Neural progenitor cell (in vitro differentiated cells): ENCODE results near the gene RBMX. TPM values are rescaled to one million over a fixed set of nuclear protein-coding genes. Genes with fewer than 3 reads are reported as not detected.
"Not testable (repeated sequence)": the region's sequence is repeated elsewhere in the genome, so short reads cannot be mapped to it uniquely, and the experiment has no call there.

ENCODE experiments used
- DNase-seq: peaks from one replicate; pipeline ENCODE4 v3.0.0-alpha.2; 2016; ENCODE audit warnings: low spot score
- H2AFZ ChIP-seq: fragments of 200-600 bp; sonication (generic); replicated peaks from 2 replicates; pipeline ENCODE4 v1.6.1; 2016; ENCODE audit warnings: antibody characterized with exemption
- H3F3A ChIP-seq: fragments of 200-600 bp; sonication (generic); 2 replicates; pipeline ENCODE4 v1.6.1; 2016; ENCODE audit warnings: antibody characterized with exemption, low read depth
- H3K27ac ChIP-seq: fragments of 200-600 bp; sonication (generic); 2 replicates; pipeline ENCODE4 v1.5.1; 2016; ENCODE audit warnings: mild to moderate bottlenecking
- H3K27me3 ChIP-seq: fragments of 200-600 bp; sonication (generic); 2 replicates; pipeline ENCODE4 v1.6.1; 2016; ENCODE audit warnings: mild to moderate bottlenecking, moderate library complexity
- H3K36me3 ChIP-seq: fragments of 200-600 bp; sonication (generic); 2 replicates; pipeline ENCODE4 v1.5.1; 2016
- H3K4me1 ChIP-seq: fragments of 200-600 bp; sonication (generic); 2 replicates; pipeline ENCODE4 v1.6.1; 2016; ENCODE audit warnings: mixed run types
- H3K4me2 ChIP-seq: fragments of 200-600 bp; sonication (generic); 2 replicates; pipeline ENCODE4 v1.6.1; 2016
- H3K4me3 ChIP-seq: fragments of 200-600 bp; sonication (generic); 2 replicates; pipeline ENCODE4 v1.5.1; 2016
- H3K79me2 ChIP-seq: fragments of 200-600 bp; sonication (generic); 2 replicates; pipeline ENCODE4 v1.6.1; 2016; ENCODE audit warnings: low read depth
- H3K9ac ChIP-seq: fragments of 200-600 bp; sonication (generic); 2 replicates; pipeline ENCODE4 v1.6.1; 2016
- H3K9me3 ChIP-seq: fragments of 200-600 bp; sonication (generic); 2 replicates; pipeline ENCODE4 v1.5.1; 2016; ENCODE audit warnings: low read depth
- H4K20me1 ChIP-seq: fragments of 200-600 bp; sonication (generic); 2 replicates; pipeline ENCODE4 v1.6.1; 2016; ENCODE audit warnings: low read depth
- H3K27ac Mint-ChIP-seq: 3 replicates; pipeline ENCODE4 v1.8.0; 2021; ENCODE audit warnings: mixed read lengths
- H3K27me3 Mint-ChIP-seq: 2 replicates; pipeline ENCODE4 v1.8.0; 2022; ENCODE audit warnings: low read depth, mild to moderate bottlenecking, inconsistent platforms, moderate library complexity, mixed read lengths; ENCODE audit not compliant: insufficient read depth
- H3K36me3 Mint-ChIP-seq: 3 replicates; pipeline ENCODE4 v1.8.0; 2021; ENCODE audit warnings: mixed read lengths
- H3K4me1 Mint-ChIP-seq: 3 replicates; pipeline ENCODE4 v1.8.0; 2021; ENCODE audit warnings: mixed read lengths
- H3K4me3 Mint-ChIP-seq: 3 replicates; pipeline ENCODE4 v1.8.0; 2021; ENCODE audit warnings: mild to moderate bottlenecking, moderate library complexity, mixed read lengths
- H3K9me3 Mint-ChIP-seq: 3 replicates; pipeline ENCODE4 v1.8.0; 2020; ENCODE audit warnings: mixed read lengths
- CTCF ChIP-seq: fragments of 200-600 bp; sonication (generic); IDR thresholded peaks from 2 replicates; pipeline ENCODE4 v1.5.1; 2017; ENCODE audit warnings: antibody characterized with exemption, mild to moderate bottlenecking
- EZH2 ChIP-seq: fragments of 200-600 bp; sonication (generic); IDR thresholded peaks from 2 replicates; pipeline ENCODE4 v1.6.1; 2017; ENCODE audit warnings: antibody characterized with exemption, mild to moderate bottlenecking, moderate library complexity
- EZH2phosphoT487 ChIP-seq: fragments of 200-600 bp; sonication (generic); IDR thresholded peaks from 2 replicates; pipeline ENCODE4 v1.6.1; 2017; ENCODE audit warnings: antibody characterized with exemption
- total RNA-seq: library from RNA; depleted of rRNA; stranded (reverse); fragments of >200 nt; gene quantifications from 2 replicates; pipeline ENCODE4 v1.2.3, GENCODE V29; 2015; ENCODE audit warnings: low replicate concordance

RBMX gene
- 1,172 and 1,287 TPM in 2 replicates for total RNA-seq

- peaks cover 27% of the 10 kb centered on the region for H3F3A ChIP-seq
- H3K79me2 ChIP-seq, result peaks cover 65% of the 10 kb centered on the region
- H3K4me2 ChIP-seq, result peak within 1 kb of the TSS; percentile 85
- peak within 1 kb of the TSS; percentile 96 for H3K27ac Mint-ChIP-seq
- no peak within 1 kb of the TSS for H2AFZ ChIP-seq
- peak within 1 kb of the TSS; percentile 98 for H3K9ac ChIP-seq
- peak within 1 kb of the TSS; percentile 98 for H3K4me3 Mint-ChIP-seq
- H3K4me1 Mint-ChIP-seq, result peaks cover 24% of the 10 kb centered on the region
- peaks cover 4% of the 10 kb centered on the region for H3K9me3 ChIP-seq
- H3K27ac ChIP-seq, result peak within 1 kb of the TSS; percentile 65
- H3K27me3 Mint-ChIP-seq, result peaks cover 5% of the 10 kb centered on the region
- H3K36me3 ChIP-seq, result peaks cover 22% of the 10 kb centered on the region
- TF ChIP-seq EZH2, result no peak
- TF ChIP-seq CTCF, result no peak
- peaks cover 15% of the 10 kb centered on the region for H3K4me1 ChIP-seq
- H3K9me3 Mint-ChIP-seq, result peaks cover 9% of the 10 kb centered on the region
- H3K4me3 ChIP-seq, result peak within 1 kb of the TSS; percentile 91
- peaks cover 21% of the 10 kb centered on the region for H3K36me3 Mint-ChIP-seq
- DNase-seq, result peak; percentile 93
- peaks cover 46% of the 10 kb centered on the region for H4K20me1 ChIP-seq
- no peaks in the 10 kb centered on the region for H3K27me3 ChIP-seq
Measured at GRCh38 chrX:136880452-136881013, at the start of gene RBMX. Gene RBMX, minus strand, starts transcription at chrX:136880725. Its CDS starts 1,298 bp downstream, at chrX:136879427.

GRCh38 chrX:136921438-136921837, 40.9 kb upstream of the RBMX start:
- not testable (repeated sequence) for H3K27ac Mint-ChIP-seq, H3K4me1 ChIP-seq, H3F3A ChIP-seq, H3K36me3 Mint-ChIP-seq, H3K27ac ChIP-seq, H3K79me2 ChIP-seq, H3K9ac ChIP-seq, H3K9me3 ChIP-seq, H3K9me3 Mint-ChIP-seq, H2AFZ ChIP-seq, H3K27me3 Mint-ChIP-seq, H3K4me3 Mint-ChIP-seq, DNase-seq, H3K4me1 Mint-ChIP-seq, H3K36me3 ChIP-seq, H4K20me1 ChIP-seq, H3K4me2 ChIP-seq, H3K27me3 ChIP-seq, H3K4me3 ChIP-seq

- Mint-ChIP-seq H3K27me3 (peaks cover 5% of the 10 kb centered on the region), H3K4me3 (no peak overlapping the region), H3K4me1 (no peaks in the 10 kb centered on the region), H3K27ac (no peak overlapping the region), H3K9me3 (peaks cover 10% of the 10 kb centered on the region), H3K36me3 (peaks cover 8% of the 10 kb centered on the region)
- no peaks in the 10 kb centered on the region for H3K4me1 ChIP-seq
- no peaks in the 10 kb centered on the region for H3K27me3 ChIP-seq
- no peak overlapping the region for H3K4me3 ChIP-seq
- H3K9me3 ChIP-seq, result no peaks in the 10 kb centered on the region
- TF ChIP-seq EZH2, result no peak
- no peak for TF ChIP-seq CTCF
- no peak for TF ChIP-seq EZH2phosphoT487
- H3F3A ChIP-seq, result no peaks in the 10 kb centered on the region
- no peak overlapping the region for H3K27ac ChIP-seq
- no peak overlapping the region for H2AFZ ChIP-seq
- no peak overlapping the region for H3K4me2 ChIP-seq
- no peaks in the 10 kb centered on the region for H3K79me2 ChIP-seq
- no peaks in the 10 kb centered on the region for H3K36me3 ChIP-seq
- no peaks in the 10 kb centered on the region for H4K20me1 ChIP-seq
- H3K9ac ChIP-seq, result no peak overlapping the region
- no peak for DNase-seq
Measured at GRCh38 chrX:136920001-136920400, 39.5 kb upstream of the RBMX start.

GRCh38 chrX:136916827-136917226, 36.3 kb upstream of the RBMX start:
- H3K4me3 ChIP-seq, result no peak overlapping the region
- H3K27ac ChIP-seq, result no peak overlapping the region
- H3K27ac Mint-ChIP-seq, result no peak overlapping the region
- peaks cover 2% of the 10 kb centered on the region for H3K9me3 Mint-ChIP-seq
- H3K27me3 Mint-ChIP-seq, result no peaks in the 10 kb centered on the region
- DNase-seq, result no peak
- peaks cover 2% of the 10 kb centered on the region for H3K36me3 Mint-ChIP-seq
- no peak overlapping the region for H2AFZ ChIP-seq
- no peaks in the 10 kb centered on the region for H3K79me2 ChIP-seq
- TF ChIP-seq EZH2 (no peak), EZH2phosphoT487 (no peak), CTCF (no peak)
- H3K9me3 ChIP-seq, result no peaks in the 10 kb centered on the region
- no peak overlapping the region for H3K4me3 Mint-ChIP-seq
- H3K4me2 ChIP-seq, result no peak overlapping the region
- no peak overlapping the region for H3K9ac ChIP-seq
- H3K27me3 ChIP-seq, result no peaks in the 10 kb centered on the region
- H3K4me1 ChIP-seq, result no peaks in the 10 kb centered on the region
- H4K20me1 ChIP-seq, result no peaks in the 10 kb centered on the region
- no peaks in the 10 kb centered on the region for H3F3A ChIP-seq
- H3K4me1 Mint-ChIP-seq, result peaks cover 2% of the 10 kb centered on the region
- no peaks in the 10 kb centered on the region for H3K36me3 ChIP-seq

- H3F3A ChIP-seq, result peaks cover 11% of the 10 kb centered on the region
- Mint-ChIP-seq H3K4me3 (peak overlapping the region; percentile 46), H3K4me1 (peaks cover 18% of the 10 kb centered on the region)
- not testable (repeated sequence) for H3K4me2 ChIP-seq, H3K79me2 ChIP-seq, H3K27me3 Mint-ChIP-seq, H3K36me3 Mint-ChIP-seq, H3K27ac Mint-ChIP-seq, H3K9me3 ChIP-seq, H4K20me1 ChIP-seq, H3K9me3 Mint-ChIP-seq, H3K36me3 ChIP-seq, H3K27me3 ChIP-seq, H2AFZ ChIP-seq, H3K9ac ChIP-seq, H3K4me1 ChIP-seq, H3K4me3 ChIP-seq, DNase-seq, H3K27ac ChIP-seq
Measured at GRCh38 chrX:136911661-136912060, 31.1 kb upstream of the RBMX start.
